Liver (tissue), 3 donors: ENCODE results near the gene ATP6V0D1.

Experiments
- TAF1 ChIP-seq: conservative IDR thresholded peaks from 2 replicates; pipeline ENCODE4 v1.6.1; 2016; ENCODE audit warnings: antibody characterized with exemption, mild to moderate bottlenecking
- TF ChIP-seq, protein P1 (sequence below): fragments of 150-350 bp; IDR thresholded peaks from 2 replicates; pipeline ENCODE4 v1.5.1; 2017; ENCODE audit warnings: improper control_type of control experiment, low read depth, low read length; ENCODE audit not compliant: missing input control
- TF ChIP-seq, protein P2 (sequence below): IDR thresholded peaks from 2 replicates; pipeline ENCODE4 v1.6.1; 2016; ENCODE audit warnings: antibody characterized with exemption
- donor health status: healthy.
- donor health status: healthy.

DNA sequence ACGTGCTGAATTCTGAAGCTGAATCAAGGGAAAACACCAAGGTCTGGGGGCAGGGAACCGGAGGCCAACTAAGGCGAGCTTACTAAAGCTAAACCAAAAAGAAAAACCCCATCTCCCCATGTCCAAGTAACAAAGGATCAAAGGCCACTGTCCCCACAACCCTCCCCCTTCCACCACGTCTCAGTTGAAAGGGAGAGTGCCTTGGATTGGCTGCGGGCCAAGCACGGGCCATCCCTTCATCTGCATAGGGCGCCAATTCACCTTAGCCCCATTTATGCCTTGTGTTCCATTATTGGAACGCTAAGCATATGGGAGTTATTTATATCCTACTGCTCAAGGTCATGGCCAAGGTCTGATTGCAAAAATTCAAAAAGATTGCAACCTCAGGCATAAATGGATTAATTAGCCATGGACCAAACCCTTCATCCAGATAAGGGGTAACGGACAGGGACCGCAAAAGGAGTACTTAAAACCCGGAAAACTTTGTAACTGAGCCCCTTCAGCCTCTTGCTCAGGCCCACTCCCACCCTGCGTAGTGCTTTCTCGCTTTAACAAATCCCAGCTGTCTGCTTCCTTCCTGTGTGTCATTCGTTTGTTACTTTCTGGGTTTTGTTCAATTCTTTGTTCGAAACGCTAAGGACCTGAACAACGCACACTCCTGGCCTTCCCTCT is 740 bp upstream of the ATP6V0D1 start:
- TF ChIP-seq, protein P1, sequence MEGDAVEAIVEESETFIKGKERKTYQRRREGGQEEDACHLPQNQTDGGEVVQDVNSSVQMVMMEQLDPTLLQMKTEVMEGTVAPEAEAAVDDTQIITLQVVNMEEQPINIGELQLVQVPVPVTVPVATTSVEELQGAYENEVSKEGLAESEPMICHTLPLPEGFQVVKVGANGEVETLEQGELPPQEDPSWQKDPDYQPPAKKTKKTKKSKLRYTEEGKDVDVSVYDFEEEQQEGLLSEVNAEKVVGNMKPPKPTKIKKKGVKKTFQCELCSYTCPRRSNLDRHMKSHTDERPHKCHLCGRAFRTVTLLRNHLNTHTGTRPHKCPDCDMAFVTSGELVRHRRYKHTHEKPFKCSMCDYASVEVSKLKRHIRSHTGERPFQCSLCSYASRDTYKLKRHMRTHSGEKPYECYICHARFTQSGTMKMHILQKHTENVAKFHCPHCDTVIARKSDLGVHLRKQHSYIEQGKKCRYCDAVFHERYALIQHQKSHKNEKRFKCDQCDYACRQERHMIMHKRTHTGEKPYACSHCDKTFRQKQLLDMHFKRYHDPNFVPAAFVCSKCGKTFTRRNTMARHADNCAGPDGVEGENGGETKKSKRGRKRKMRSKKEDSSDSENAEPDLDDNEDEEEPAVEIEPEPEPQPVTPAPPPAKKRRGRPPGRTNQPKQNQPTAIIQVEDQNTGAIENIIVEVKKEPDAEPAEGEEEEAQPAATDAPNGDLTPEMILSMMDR = no peak
- TF ChIP-seq, protein P2, sequence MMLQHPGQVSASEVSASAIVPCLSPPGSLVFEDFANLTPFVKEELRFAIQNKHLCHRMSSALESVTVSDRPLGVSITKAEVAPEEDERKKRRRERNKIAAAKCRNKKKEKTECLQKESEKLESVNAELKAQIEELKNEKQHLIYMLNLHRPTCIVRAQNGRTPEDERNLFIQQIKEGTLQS = no peak
- no peak for TF ChIP-seq TAF1
